T-helper 1 cell treated with Interleukin-12 subunit alpha and Interleukin-12 subunit beta and Interleukin-4 antibody, amounts not matched to agents 30 ng/mL and 1 ng/mL, for 36 hours (primary cell): ENCODE results near the gene SMURF1. TPM values are rescaled to one million over a fixed set of nuclear protein-coding genes. Genes with fewer than 3 reads are reported as not detected.

Source experiments
- intact Hi-C: fragments of 100-400 bp; cut with micrococcal nuclease; formaldehyde crosslinking; loops from one replicate; pipeline ENCODE4 v1.15.1; 2024
- total RNA-seq: library from RNA; stranded (reverse); gene quantifications from 2 replicates; pipeline ENCODE4 v1.2.3, GENCODE V29; 2022

SMURF1 gene
- total RNA-seq, 1 donor from 2014 or later, result 18.9 TPM

DNA sequence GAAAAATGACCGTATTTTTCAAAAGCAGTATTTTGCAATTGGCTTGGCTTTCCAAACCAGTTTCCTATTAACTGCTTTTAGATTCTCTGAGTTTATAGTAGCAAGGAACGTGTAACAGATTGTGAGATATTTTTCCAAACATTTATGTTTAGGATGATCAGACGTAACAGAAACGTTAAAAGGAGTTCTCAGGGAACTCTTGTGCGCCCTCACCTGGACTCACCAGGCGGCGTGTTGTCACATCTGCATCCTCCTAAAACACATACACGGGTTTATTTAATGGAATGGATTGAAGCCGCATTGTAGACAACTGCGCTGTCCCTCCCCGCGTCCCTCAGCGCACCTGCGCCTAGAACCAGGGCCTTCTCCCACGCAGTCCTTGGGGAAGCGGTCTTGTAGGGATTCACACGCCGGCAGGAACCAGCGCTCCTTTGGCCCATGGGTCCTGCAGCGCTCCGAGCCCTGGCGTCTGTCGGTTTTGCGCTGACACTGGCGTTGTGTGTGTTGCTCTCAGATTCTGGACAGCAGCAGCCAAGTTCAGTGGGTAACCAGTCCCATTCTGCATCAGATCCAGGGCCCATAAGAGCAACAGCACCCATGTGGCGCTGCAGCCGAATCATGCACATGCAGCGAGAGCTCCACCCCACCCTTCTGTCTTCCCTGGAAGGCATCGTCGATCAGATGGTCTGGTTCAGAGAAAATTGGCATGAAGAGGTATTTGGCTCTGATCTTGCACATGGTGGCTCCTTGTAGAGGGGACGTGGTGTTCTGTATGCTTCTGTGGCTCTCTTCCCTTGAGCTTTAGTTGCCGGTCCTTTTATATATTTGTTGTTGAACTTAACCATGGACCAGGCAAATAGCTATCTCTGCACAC is 150.6 kb downstream of the SMURF1 start:
- intact Hi-C loops, result no loop called here

DNA sequence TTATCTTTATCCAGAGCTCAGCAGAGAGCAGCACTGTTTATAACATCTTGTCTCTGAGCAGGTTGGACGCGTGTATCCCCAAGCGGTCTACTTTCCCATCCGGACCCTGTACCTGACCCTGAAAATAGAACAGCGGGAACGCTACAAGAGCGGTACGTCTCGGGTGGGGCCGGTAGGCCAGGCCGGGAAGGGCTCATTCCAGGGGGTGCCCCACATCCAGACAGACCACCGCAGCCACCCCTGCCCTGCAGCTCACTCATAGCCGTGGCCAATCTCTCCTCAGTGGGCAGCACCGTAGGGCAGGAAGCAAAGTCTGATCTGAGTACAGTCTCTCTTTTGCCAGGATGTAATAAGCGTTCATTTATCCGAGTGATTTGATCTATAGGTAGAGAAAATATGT is 151.8 kb downstream of the SMURF1 start:
- intact Hi-C loops, result no loop called here

DNA sequence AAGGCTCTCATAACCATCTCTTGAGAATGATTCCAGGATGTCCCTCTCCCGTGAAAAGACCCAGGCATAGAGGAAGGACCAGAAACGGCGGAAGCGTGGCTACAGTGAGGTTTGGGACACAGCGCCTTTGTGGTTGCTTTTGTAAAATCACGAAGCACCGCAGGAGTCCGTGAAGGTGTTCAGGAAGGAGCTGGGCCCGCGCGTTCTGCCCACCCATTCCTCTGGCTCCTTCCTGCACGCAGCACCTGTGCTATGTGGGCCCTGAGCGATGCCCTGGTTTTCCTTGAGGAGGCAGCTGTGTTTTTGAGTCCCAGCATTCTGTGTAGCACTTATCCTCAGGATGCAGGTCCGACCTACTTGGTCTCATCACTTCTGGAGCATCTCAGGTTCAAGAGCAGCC is 152.8 kb downstream of the SMURF1 start:
- intact Hi-C loops, result no loop called here

DNA sequence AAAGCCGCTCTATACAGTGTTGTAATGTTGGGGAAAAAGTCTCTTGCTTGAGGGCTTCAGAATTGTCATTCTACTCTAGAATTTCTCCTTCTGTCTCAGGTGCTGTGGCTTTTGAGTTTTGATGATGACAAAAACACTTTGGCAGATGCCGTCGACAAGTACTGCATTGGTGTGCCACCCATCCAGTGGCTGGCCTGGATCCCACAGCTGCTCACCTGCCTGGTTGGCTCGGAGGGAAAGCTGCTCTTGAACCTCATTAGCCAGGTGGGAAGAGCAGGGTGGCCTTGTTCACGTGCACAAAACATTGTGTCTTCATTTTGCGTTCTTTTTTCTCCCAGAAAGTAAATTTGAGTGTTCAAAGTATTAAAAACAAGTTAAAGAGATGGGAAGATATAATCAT is 153.6 kb downstream of the SMURF1 start:
- intact Hi-C loops, result no loop called here

DNA sequence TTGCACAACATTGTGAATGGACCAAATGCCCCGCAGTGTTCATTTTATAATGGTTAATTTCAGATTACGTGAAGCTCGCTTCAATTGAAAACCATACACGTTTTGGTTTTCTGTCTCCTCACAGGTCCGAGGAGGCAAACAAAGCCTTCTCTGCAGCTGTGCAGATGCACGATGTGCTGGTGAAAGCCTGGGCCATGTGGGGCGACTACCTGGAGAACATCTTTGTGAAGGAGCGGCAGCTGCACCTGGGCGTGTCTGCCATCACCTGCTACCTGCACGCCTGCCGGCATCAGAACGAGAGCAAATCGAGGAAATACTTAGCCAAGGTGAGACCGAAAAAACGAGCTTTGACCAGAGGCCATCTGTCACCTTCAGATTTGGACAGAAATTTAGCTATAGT is 155.3 kb downstream of the SMURF1 start:
- intact Hi-C loops, result no loop called here

DNA sequence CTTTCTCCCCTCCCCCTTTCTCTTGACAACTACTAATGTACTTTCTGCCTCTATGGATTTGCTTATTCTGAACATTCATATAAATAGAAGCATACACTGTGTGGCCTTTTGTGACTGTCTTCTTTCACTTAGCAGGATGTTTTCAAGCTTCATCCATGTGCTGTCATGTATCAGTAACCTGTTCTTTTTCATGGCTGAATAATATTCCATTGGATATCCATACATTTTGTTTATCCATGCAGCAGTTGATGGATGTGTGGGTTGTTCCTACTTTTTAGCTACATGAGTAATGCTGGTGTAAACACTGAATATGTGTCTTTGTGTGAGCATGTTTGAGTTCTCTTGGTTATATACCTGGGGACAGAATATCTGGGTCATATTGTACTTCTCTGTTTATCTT is 158.0 kb downstream of the SMURF1 start:
- intact Hi-C loops, result no loop called here

DNA sequence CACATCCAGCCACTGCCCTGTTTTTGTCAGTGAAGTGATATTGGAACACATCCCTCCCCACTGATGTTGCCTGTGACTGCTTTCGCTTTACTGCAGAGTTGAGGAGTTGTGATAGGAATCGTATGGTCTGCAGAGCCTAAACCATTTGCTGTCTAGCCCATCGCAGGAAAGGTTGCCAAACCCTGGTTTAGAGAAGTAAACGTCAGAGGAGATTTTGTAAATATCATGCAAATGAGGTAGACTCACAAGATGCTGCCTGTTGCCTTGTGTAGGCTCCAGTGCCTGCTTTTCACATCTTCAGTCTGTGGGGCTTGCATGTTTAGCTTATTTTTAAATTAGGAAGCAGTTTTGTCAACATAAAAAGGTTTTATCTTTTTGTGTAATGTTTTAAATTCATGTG is 158.5 kb downstream of the SMURF1 start:
- intact Hi-C loops, result no loop called here

DNA sequence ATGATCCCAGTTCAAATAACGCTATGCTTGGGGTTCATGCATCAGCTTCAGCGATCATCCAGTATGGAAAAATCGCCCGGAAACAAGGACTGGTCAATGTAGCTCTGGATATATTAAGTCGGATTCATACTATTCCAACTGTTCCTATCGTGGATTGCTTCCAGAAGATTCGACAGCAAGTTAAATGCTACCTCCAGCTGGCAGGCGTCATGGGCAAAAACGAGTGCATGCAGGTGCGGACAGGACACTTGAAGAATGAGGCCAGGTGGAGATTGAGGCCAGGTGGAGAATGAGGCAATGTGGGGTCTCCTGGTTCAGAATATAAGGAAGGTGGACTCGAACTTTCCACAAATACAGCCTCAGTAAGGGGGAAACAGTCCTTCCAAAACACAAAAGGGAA is 159.8 kb downstream of the SMURF1 start:
- intact Hi-C loops, result no loop called here

DNA sequence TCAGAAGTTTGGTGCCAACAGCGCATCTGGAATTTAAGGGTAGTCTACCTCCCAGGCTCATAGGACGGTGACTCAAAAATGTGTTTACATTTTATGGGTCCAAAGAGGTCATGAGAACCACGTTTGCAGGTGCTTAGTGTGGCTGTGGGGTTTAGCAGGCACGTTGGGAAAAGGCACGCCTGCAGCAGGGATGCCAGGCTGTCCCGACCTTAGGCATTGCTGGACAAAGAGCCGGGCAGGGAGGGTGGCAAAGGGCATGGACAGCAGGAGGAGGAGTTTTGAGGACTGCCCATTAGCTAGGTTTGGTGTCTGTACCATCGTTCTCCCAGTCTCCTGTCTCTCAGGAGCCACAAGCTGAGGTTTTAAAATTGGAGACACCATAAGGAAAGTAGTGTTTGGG is 161.2 kb downstream of the SMURF1 start:
- intact Hi-C loops, result no loop called here

DNA sequence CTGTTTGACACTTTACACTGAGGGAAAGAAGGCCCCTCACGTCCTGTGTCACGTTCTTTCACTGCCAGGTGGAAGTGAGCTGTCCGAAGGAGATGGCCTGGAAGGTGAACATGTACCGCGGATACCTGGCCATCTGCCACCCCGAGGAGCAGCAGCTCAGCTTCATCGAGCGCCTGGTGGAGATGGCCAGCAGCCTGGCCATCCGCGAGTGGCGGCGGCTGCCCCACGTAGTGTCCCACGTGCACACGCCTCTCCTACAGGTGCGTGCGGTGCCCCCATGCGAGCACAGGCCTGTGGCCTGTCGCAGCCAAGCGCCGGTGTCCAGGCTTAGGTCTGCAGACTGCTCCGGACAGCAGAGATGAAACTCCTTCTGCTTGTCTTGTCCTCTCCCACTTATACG is 162.2 kb downstream of the SMURF1 start:
- intact Hi-C loops, result no loop called here

DNA sequence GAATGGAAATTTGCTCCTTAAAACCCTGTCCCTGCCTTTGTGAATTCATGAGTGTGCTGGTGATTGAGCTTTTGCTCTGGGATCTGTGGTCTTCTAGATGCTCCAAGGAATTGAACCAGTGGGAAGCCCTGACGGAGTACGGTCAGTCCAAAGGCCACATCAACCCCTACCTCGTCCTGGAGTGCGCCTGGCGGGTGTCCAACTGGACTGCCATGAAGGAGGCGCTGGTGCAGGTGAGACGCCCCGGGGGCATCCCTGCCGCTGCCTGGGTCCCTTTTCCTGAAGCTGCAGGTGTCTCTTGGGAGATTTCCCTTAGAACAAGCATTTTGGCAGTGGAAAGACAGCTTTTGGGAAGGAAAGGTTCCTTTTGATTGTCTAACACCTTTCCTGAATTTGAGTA is 165.2 kb downstream of the SMURF1 start:
- intact Hi-C loops, result no loop called here

Other genes starting within 250 kb of the SMURF1 start
- gene KPNA7, start 64.0 kb upstream of the SMURF1 start, total RNA-seq, result not detected in 2 replicates
- gene MYH16, start 128.7 kb upstream of the SMURF1 start, total RNA-seq, result not detected in 2 replicates
- gene ARPC1A, start 181.8 kb upstream of the SMURF1 start, total RNA-seq, result 60.3 and 67.1 TPM in 2 replicates
- 405 and 417 TPM in 2 replicates for gene ARPC1B, start 230.6 kb upstream of the SMURF1 start, total RNA-seq